Dermis microvascular lymphatic vessel endothelial cell (primary cell): ENCODE results near the gene UNC79. TPM values are rescaled to one million over a fixed set of nuclear protein-coding genes. Genes with fewer than 3 reads are reported as not detected.

Experiments
- DNase-seq, 2 donors: peaks; one replicate each; pipeline versions ENCODE4 v3.0.0 to v3.0.0-alpha.2; 2010; ENCODE audit warnings: low read depth in 2 of 2
- total RNA-seq: library from RNA; depleted of rRNA; stranded (reverse); fragments of >200 nt; gene quantifications from 2 replicates; pipeline ENCODE4 v1.2.1, GENCODE V29; 2014

Gene UNC79
- total RNA-seq, 1 donor from 2014 or later: under 0.01 TPM

DNA sequence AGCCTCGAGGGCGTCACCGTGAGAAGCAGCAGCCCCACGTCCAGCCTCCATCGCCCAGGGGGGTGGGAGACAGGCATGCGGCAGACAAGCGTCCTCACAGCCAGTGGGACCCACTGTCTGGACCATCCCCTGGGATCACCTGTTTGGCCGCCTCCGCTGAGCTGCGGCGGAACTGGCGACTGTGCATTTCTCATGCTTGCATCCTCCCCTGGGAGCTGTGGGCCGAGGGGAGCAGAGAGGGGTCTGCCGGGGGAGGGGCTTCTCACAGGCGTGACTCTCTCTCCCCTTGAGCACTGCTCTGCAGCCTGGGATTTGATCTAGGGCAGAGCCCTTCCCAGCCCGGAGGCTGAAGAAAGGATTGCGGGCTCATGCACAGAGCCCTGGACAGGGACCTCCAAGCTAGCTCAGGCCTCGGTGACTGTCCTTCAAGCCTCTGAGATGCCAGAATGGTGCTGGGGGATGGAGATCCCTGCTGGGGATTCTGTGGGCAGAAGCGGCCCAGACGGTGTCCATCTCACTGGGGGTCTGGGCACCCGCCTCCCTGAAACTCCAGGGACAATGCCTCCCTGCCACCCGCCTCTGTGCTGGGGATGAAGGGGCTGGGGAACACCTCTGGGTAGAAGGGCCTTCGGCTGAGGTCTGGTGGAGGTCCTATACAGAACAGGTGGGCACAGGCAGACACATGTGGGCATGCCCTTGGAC is 296.5 kb downstream of the UNC79 start:
- DNase-seq: no peak

DNA sequence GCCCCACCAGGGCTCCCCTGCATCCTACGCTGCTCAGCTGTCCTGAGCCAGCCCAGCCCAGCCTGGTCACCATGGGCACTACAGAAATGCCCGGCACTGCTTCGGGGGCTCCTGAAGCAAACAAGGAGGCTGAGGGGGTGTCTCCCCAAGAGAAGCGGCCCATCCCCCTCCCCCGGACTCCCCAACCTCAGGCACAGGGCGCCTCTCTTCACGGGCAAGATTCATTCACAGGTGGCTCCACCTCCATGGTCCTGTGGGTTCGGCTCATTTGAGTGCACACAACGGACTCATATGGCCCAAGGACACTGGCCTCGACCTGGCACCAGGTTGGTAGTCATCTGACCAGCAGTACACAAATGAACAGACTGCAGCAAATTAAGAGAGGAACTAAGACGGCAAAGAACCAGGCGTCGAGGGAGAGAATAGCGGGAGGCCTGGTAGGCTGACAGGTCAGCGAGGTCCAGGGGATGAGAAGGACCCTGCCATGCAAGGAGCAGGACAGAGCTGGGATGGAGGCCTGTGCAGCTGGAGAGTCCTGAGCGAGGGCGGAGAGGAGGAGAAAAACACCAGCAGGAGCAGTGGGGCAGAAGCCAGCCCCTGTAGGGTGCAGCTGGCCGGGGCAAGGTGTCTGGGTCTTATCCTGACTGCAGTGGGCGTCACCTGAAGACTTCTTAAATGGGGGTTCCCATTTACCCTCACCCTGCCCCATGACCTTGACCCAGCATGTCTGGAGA is 297.3 kb downstream of the UNC79 start:
- DNase-seq: no peak

DNA sequence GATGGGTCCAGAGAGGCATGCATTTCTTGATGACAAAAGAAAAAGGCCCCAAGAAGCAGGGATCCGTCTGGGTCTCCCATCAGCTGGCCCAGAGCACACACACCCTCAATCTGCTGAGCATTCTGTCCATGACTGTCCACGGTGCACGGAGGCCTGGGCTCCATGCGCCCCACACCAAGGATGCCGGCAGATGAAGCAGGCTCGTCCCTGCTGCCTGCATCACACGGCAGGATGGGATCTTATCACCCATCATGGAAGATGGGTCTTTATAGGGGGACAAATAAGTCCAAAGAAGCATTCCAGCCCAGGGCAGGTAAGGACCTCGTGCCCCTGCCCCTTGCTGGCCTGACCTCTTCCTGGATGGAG is 297.9 kb downstream of the UNC79 start:
- no peak for DNase-seq

DNA sequence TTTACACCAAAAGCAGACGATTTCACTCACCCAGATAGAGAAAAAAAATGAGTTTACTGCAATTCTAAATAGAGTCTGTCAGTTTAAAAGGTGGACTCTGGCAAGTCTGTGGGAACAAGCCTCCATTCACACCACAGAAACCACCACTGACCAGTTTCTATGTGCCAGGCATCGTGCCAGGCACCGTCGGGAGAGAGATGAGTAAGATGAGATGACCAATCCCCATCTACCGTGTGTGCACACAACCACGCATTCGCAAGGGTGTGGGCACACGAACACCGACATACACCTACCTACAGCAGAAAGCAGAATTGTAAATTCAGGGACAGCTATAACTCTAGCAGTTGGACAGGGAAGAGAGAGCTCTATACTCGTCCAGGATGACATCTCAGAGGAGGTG is 299.3 kb downstream of the UNC79 start:
- DNase-seq: no peak

DNA sequence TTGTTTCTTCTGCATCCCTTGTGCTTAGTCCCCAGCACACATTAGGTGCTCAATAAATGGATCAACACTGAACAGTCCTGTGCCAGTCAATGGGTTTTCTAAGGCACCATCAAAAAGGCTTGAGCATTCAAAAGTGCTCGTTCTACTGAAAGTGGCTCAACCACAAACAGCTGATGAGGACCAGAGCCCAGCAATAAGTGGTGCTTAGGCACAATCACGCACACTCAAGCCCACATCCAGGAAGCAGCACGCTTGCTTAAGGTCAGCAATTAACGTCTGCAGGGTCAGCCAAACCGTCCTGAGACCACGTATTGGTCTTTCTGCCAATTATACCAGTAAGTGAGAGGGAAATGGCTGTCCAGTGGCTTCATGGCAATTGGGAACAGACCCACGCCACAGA is 301.0 kb downstream of the UNC79 start:
- no peak for DNase-seq

DNA sequence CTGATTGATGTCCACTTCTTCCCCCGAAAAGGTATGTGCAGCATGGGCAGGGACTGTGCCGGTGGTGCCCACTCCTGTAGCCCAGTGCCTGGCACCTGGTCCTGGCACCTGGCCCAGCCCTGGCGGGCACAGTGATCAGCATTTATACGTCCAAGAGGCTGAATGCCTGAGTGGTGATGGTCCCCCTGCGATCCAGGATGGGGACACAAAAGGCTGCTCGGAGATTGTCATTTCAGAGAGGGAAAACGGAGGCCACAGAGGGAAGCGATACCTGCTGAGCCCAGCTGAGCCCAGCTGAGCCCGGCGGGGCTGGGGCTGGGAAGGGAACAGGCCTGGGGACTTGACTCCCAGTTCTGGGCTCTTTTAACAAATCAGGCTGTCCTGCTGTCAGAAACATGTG is 301.8 kb downstream of the UNC79 start:
- no peak for DNase-seq

DNA sequence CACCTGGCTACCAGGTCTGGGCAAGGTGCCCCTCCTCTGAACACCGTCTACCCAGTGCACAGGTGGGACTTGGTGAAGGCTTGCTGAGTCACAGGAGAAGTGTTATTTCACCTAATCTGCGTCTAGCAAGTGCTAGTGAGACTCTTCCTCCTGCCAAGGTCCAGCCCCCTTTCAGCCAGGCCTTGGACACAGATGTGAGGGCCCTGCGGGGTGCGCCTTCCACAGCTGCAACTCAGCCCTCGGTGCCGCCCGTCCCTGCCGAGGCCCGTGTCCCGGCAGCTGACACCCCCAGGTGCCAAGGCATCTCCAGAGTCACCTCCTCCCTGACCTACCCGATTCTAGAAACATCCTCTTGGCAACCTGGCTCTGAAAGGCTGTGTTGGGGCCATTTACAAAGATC is 302.5 kb downstream of the UNC79 start:
- DNase-seq: no peak

DNA sequence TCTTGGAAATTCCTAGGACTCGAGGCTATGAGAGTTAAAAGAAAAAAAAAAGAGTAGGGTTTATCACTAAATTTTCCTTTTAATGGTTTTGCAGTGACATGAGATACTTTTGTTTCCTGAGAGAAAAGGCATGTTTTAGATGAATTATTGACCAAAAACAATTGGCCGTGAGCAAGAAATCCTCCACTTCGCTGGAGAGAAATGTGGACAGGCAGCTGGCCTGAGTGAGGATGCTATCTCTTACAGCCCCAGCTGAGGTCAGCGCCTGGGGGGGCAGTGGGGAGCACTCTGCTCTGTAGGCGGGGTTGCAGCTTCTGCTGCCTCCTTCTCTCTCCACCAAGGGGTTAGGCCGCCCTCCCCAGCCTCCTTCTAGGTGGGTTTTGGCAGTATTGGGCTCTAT is 302.9 kb downstream of the UNC79 start:
- DNase-seq: no peak

DNA sequence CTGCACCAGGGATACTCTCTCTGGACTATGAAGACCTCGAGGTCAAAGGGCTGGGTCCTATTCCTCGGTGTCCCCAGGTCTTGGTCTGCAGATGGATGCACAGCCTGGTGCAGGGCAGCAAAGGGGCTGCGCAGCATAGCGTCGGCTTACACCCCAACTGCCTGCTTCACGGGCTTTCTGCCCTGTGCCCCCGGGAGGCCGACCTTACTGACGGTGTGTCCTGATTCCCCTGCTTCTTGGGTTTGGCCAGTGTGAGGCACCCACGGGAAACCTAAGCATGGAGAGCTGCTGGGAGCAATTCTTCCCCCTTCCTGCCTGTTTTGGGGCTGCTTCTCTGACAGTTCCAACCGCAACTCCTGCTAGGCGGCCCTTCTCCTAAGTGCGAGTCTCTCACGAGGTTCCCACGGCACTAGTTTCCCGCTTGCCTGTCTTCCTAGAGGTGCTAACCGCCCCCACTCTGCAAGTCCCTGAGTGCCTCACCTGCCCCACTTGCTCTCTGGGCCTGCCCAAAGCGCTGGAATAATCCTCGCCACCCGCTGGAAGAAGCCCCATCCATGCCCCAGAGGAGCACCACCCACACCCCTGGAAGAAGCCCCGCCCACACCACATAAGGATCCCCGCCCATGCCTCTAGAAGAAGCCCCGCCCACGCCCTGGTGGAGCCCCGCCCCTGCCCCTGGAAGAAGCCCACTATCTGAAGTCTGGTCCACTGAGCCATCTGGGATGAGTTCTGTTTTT is 303.5 kb downstream of the UNC79 start:
- DNase-seq: no peak

DNA sequence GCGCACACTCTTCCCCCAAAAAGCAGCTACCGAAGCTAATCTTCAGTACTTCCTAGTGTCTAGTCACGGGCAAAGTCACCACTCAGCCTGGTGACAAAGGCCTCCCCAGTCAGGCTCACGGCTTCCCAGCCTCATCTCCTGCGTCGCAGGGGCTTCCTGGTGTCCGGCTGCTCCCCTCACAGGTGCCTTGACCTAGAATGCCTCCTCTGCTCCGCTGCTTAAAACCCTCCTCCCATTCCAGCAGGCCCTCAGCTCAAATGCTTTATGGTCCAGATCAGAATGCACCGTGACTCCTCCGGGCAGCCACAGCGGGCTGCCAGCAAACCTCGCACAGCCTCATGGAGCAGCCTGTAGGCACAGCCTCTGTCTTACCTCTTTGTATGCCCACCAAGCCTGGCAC is 304.5 kb downstream of the UNC79 start:
- DNase-seq: no peak

DNA sequence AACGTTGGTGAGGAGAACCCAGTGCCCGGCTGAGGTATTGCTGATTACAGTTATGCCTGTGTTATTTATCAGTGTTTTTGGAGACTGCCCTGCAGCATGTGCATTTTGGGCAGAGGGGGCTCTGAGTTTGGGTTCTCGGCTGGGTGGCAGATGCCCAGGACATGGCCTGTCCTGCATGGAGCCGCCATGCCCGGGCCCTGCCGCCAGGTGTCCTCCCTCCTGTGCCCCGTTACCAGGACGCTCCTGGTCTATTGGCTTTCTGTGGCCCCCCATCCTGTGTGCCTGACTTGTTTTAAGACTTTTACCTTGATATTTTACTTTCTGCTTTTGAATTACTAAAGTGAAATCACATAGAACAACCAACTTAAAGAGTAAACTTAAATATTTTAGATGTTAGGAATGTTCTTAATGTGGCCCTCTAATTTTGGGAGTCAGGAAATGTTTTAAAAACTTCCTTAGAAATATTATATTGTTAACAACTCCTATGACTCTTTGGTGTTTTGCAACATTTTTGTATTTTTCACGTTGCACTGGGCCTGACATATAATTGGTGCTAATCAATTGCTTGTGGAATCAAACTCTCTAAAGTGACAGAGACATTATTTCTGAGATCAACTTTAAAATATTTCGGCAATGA is 305.8 kb downstream of the UNC79 start:
- no peak for DNase-seq

DNA sequence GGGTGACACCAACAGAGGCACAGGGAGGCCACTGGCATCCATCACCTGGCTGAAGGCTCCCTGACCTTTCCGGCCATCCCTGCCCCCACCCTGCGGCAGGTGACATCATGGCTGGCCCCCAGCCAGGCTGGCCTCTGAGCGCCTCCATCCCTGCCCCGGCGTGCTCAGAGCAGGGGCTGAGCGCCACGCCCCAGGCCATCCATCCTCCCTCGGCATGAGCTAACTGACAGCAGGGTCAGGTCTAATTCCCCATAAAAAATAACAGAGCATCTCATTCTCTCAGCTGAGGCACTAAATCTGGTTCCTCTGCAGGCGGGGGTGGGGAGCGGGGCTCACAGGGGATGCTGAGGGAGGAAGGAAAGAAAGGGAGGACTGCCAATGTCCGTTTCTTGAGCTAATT is 306.9 kb downstream of the UNC79 start:
- DNase-seq: no peak

DNA sequence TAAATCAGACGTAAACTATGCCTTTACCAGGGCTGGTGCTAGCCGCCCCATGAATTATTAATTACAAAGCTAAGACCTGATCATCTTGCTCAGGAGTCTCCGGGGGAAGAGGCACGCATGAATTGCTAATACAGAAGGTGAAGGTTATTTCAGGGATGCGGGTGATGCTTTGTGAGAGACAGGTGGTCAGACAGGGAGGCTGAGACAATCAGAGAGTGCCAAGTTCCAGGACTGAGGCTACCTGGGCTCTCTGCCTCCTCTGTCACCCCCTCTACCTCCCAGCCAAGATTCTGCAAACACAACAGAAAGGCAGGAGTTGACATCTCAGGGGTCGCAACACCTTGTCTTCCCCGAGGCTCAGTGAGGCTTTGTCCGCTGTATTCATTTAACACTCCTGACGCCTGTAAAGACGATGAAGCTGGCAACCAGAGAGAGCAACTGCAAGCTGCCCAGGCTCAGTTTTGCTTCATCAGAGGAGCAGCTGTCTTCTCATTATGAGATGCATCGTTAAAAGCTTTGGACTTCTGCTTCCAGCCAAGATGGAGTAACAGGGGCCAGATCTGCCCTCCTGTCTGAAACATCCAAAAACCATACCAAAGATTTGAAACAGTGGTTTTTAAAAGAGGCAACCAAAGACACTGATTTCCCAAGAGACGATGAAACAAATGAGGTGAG is 311.0 kb downstream of the UNC79 start:
- DNase-seq: no peak

DNA sequence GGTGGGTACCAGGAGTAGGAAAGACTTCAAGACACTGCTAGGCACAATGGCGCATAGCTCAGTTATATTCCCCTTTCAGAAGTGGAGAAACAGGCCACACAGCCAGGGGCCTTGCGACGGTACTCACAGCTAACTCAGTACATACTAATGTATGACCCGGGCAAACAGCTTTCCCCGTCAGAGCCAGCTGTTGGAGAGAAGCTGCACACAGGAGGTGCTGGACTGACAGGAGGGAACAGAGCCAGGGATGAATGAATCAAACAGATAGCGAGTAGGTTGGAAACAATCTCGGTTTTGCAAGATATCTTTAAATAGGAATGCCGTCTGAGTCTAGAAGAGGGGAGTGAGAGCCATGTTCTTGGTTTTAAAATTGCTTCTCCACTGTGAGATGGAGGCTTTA is 312.0 kb downstream of the UNC79 start:
- DNase-seq: no peak

DNA sequence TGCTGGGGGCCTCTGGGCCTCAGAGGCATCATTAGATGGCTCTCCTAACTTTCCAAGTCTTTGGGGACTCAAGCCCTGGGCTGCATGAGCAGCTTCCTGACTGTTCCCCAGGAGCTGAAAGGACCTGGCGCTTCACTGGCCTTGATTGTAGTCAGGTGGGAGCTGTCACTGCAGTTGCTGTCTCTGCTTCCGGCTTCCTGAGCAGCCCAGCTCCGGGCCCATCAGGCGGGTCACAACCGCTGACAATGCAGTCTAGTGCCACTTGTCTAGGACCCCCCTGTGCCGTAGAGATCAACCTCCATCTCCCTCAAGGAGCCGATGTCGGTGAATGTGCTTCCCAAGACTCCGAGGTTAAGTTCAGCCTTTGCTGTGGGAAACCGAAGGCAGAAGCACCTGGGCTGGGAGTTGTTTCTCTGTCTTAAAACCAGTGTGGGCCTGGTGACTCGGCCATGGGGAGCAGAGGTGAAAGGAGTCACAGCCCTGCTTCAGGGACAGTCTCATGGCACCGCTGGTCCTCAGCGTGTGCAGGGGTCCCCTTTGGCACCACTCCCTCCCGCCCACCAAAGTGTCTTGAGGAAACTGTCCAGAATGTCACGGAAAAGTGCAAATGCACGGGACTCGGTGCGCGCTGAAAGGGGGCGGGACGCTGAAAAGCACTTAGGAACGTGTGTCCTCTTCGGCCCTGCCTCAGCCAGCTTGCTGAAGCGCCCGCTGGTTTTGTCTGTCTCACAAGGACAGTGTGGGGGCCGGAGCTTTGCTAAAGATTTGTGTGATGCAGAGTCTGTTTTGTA is 312.7 kb downstream of the UNC79 start:
- no peak for DNase-seq

DNA sequence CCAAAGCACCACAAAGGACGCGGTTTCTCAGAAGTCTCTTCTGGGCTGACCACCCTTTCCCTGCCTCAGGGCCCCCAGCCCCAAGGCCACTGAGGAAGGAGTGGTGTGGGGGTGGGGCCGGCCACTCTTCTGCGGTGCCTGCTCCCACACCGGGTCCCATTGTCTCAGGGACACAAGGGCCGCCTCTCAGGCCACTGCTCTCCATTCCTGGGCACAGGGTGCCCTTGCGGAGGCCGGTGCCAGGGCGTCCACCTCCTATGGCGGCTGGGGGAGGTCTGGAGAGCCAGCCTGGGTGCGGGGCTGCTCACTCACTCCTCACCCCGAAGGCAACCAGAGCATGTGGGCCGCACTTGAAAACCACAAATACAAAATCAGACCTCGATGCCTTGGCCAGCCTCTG is 313.4 kb downstream of the UNC79 start:
- DNase-seq: no peak

DNA sequence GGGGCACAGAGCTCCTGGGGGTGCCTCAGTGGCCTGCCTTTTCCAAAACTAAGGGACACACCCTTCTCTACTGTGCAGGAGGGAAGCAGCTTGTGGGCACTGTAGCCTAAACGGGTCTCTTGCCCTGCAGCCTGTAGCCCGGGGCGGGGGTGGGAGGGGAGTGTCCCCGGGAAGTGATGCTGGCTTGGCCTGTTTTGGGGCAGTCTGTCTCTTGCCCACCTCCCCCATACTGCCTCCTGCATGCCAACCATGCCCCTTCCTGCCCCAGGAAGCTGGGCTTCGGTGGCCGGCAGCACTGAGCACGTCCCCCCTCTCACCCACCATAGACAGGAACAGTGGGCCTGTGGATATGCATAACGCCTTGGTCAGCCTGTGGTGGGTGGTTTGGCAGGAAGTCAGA is 314.1 kb downstream of the UNC79 start:
- DNase-seq: no peak

DNA sequence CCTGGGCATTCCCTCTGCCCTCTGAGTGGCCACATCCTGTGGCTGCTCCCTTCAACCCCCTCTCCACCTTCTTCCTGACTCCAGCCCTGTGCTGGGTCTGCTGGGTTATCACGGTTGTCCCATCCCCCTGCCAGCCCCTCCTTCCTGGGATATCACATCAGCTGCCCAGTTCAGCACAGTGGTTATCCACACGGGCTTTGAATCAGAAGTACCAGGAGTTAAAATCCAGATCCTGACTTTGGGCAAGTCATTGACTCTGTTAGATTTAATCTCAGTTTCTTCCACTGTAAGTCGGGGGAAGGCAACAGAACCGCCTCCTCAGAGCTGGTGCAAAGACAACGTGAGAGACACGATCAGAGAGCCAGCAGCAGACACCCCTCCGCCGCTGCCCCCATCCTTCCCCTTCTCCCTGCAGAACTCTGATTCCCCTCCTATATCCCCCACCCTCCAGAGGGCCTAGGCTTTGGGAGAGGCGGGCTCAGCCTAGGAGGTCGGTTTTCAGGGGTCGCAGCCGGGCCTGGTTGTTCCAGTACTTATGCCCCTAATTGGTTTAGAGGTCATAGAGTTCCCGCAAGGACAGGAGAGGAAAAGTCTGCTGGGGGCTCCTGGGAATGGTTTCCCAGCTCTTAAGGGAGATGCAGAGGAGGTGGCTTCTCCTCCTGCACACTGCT is 315.0 kb downstream of the UNC79 start:
- no peak for DNase-seq

DNA sequence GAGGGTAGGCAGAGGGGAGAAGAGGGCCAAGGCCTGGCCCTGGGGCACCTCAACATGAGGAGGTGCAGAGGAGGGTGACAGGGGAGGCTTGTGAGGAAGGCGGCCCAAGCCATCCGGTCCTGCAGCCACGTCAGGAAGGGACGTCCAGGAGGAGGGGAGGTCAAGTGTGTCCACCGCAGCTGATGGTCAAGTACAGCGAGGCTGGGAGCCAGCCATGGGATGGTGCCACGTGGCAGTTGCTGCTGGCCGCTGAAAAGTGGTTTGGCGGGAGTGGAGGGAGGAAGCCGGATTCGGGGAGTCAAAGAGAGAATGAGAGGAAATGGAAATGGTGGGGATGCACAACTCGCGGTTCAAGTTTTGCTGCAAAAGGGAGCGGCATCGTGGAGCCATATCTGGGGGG is 316.4 kb downstream of the UNC79 start:
- no peak for DNase-seq

DNA sequence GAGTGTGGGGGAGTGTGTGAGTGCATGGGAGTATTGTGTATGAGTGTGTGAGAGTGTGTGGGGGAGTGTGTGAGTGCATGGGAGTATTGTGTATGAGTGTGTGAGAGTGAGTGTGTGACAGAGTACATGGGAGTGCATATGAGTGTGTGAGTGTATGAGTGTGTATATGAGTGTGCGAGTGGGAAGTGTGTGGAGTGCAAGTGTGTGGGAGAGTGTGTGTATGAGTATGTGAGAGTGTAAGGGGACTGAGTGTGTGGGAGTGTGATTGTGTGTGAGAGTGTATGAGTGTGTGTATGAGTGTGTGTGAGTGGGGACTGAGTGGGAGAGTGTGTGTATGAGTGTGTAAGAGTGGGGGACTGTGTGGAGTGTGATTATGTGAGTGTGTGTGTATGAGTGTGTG is 316.8 kb downstream of the UNC79 start:
- no peak for DNase-seq
